HepG2 (cell line): ENCODE measurements around the gene SLC29A3. TPM values are rescaled to one million over a fixed set of nuclear protein-coding genes. Genes with fewer than 3 reads are reported as not detected.
A peak's percentile ranks its signal among the peaks of the same experiment; 100 is the strongest.

Experiments
- ADNP ChIP-seq: sonication (generic); formaldehyde crosslinking; IDR thresholded peaks from 2 replicates; pipeline ENCODE4 v1.4.0; 2020; ENCODE audit warnings: missing genetic modification reagents
- CEBPZ ChIP-seq: IDR thresholded peaks from 2 replicates; pipeline ENCODE4 v1.6.1; 2012; ENCODE audit warnings: low read length, improper control_type of control experiment
- ELF3 ChIP-seq: IDR thresholded peaks from 2 replicates; pipeline ENCODE4 v1.6.1; 2016; ENCODE audit warnings: missing genetic modification reagents, missing compliant biosample characterization
- FOXO1 ChIP-seq: sonication (generic); formaldehyde crosslinking; IDR thresholded peaks from 2 replicates; pipeline ENCODE4 v1.4.0; 2020; ENCODE audit warnings: missing genetic modification reagents
- HOXD1 ChIP-seq: sonication (generic); formaldehyde crosslinking; IDR thresholded peaks from 2 replicates; pipeline ENCODE4 v1.5.0; 2020; ENCODE audit warnings: missing genetic modification reagents
- ISL2 ChIP-seq: sonication (generic); formaldehyde crosslinking; IDR thresholded peaks from 2 replicates; pipeline ENCODE4 v1.5.0; 2020; ENCODE audit warnings: missing genetic modification reagents
- JUNB ChIP-seq: sonication (generic); formaldehyde crosslinking; IDR thresholded peaks from 2 replicates; pipeline ENCODE4 v1.8.0; 2022; ENCODE audit warnings: missing genetic modification reagents, mild to moderate bottlenecking, borderline replicate concordance
- JUND ChIP-seq: sonication (generic); formaldehyde crosslinking; IDR thresholded peaks from 2 replicates; pipeline ENCODE4 v1.8.0; 2022; ENCODE audit warnings: mild to moderate bottlenecking, missing genetic modification reagents
- MXD1 ChIP-seq: sonication (generic); formaldehyde crosslinking; IDR thresholded peaks from 2 replicates; pipeline ENCODE4 v1.4.0; 2020; ENCODE audit warnings: mild to moderate bottlenecking, missing genetic modification reagents
- NAIF1 ChIP-seq: sonication (generic); formaldehyde crosslinking; IDR thresholded peaks from 2 replicates; pipeline ENCODE4 v1.5.0; 2020; ENCODE audit warnings: mild to moderate bottlenecking, missing genetic modification reagents, borderline replicate concordance
- NFE2 ChIP-seq: sonication (generic); formaldehyde crosslinking; IDR thresholded peaks from 2 replicates; pipeline ENCODE4 v1.4.0; 2020; ENCODE audit warnings: missing genetic modification reagents
- SAFB2 ChIP-seq: sonication (generic); formaldehyde crosslinking; IDR thresholded peaks from 2 replicates; pipeline ENCODE4 v1.5.1; 2020; ENCODE audit warnings: missing genetic modification reagents, low read depth, mild to moderate bottlenecking, borderline replicate concordance
- SRY ChIP-seq: sonication (generic); formaldehyde crosslinking; IDR thresholded peaks from 2 replicates; pipeline ENCODE4 v1.8.0; 2022; ENCODE audit warnings: mild to moderate bottlenecking, missing genetic modification reagents
- THRA ChIP-seq: sonication (generic); formaldehyde crosslinking; IDR thresholded peaks from 2 replicates; pipeline ENCODE4 v1.4.0; 2020; ENCODE audit warnings: missing genetic modification reagents, borderline replicate concordance
- ZBTB43 ChIP-seq: sonication (generic); formaldehyde crosslinking; conservative IDR thresholded peaks from 2 replicates; pipeline ENCODE4 v1.4.0; 2020; ENCODE audit warnings: missing genetic modification reagents
- ZMAT5 ChIP-seq: sonication (generic); formaldehyde crosslinking; IDR thresholded peaks from 2 replicates; pipeline ENCODE4 v1.5.0; 2020; ENCODE audit warnings: mild to moderate bottlenecking, low read depth, missing genetic modification reagents, borderline replicate concordance
- ZMYM2 ChIP-seq: sonication (generic); formaldehyde crosslinking; IDR thresholded peaks from 2 replicates; pipeline ENCODE4 v1.8.0; 2022; ENCODE audit warnings: mild to moderate bottlenecking, missing genetic modification reagents
- ZNF282 ChIP-seq: fragments of 450-650 bp; IDR thresholded peaks from 2 replicates; pipeline ENCODE4 v1.6.1; 2018; ENCODE audit not compliant: partially characterized antibody
- ZNF530 ChIP-seq: sonication (generic); formaldehyde crosslinking; IDR thresholded peaks from 2 replicates; pipeline ENCODE4 v1.5.0; 2020; ENCODE audit warnings: low read depth, mild to moderate bottlenecking, missing genetic modification reagents
- ZNF720 ChIP-seq: sonication (generic); formaldehyde crosslinking; IDR thresholded peaks from 2 replicates; pipeline ENCODE4 v1.4.0; 2020; ENCODE audit warnings: missing genetic modification reagents
- ZNF75D ChIP-seq: sonication (generic); formaldehyde crosslinking; IDR thresholded peaks from 2 replicates; pipeline ENCODE4 v1.8.1; 2023; ENCODE audit warnings: missing genetic modification reagents, mild to moderate bottlenecking, borderline replicate concordance
- polyA plus RNA-seq, 8 experiments: library from polyadenylated mRNA; depleted of rRNA in 3 of 8; stranded (reverse) in 7 of 8; unstranded in 1 of 8; fragments of >200 nt; fragmentation: Illumina TruSeq in 4 of 8; extraction: Trizol in 4 of 8; gene quantifications; 2 replicates each; pipeline versions ENCODE4 v1.2.1 to v1.2.3, GENCODE V29; 2011 to 2016; ENCODE audit warnings: low read depth in 4 of 8, missing spikeins in 1 of 8, mixed read lengths in 1 of 8; ENCODE audit not compliant: insufficient read depth in 1 of 8
- total RNA-seq, 5 experiments: library from RNA; depleted of rRNA; stranded (reverse); fragments of >200 nt; fragmentation: Illumina TruSeq; extraction: Trizol; gene quantifications; 2 replicates each; pipeline ENCODE4 v1.2.3, GENCODE V29; 2016; ENCODE audit warnings: low read depth in 1 of 5

The SLC29A3 gene
- total and polyA plus RNA-seq, 2 of the 13 experiments (the other 11 are each of a cell fraction or from before 2014, with no cell fraction given): 8.6 to 11.8 TPM

- TF ChIP-seq ZNF720 (CRISPR knock-in tag) (no peak), ELF3 (CRISPR knock-in tag) (peak; percentile 80), ZMYM2 (CRISPR knock-in tag) (no peak), HOXD1 (CRISPR knock-in tag) (no peak), NAIF1 (CRISPR knock-in tag) (peak; percentile 13; the same call in 1 of the 2 replicates), CEBPZ (no peak), FOXO1 (CRISPR knock-in tag) (peak; percentile 83), JUND (CRISPR knock-in tag) (no peak), THRA (no peak), JUNB (CRISPR knock-in tag) (no peak), ZNF75D (CRISPR knock-in tag) (no peak), SRY (CRISPR knock-in tag) (peak; percentile 49; the same call in 1 of the 2 replicates), ZMAT5 (CRISPR knock-in tag) (no peak), ADNP (CRISPR knock-in tag) (no peak), ZNF530 (CRISPR knock-in tag) (no peak), SAFB2 (no peak), NFE2 (CRISPR knock-in tag) (no peak), ISL2 (CRISPR knock-in tag) (peak; percentile 22), MXD1 (CRISPR knock-in tag) (no peak), ZNF282 (no peak), ZBTB43 (CRISPR knock-in tag) (peak; percentile 64; the same call in 1 of the 2 replicates)
These were observed 15.2 kb downstream of the SLC29A3 start (continued) for GRCh38 chr10:71334221-71334791.
